NCI-H82 treated with DMSO at 0.1 percent for 48 hours (cell line): ENCODE data around the gene GTF3A.

Experiments
- DNase-seq: peaks from one replicate; lab custom pipeline; 2025; ENCODE audit not compliant: unreplicated experiment; lab: John Stamatoyannopoulos, UW

GTF3A gene

GRCh38 chr13:27446986-27447583, 22.7 kb downstream of the GTF3A start:
- peak; percentile 8 for DNase-seq

- no peak for DNase-seq
These were observed 23.9 kb downstream of the GTF3A start for GRCh38 chr13:27448308-27448707.

GRCh38 chr13:27449081-27449603, 24.7 kb downstream of the GTF3A start:
- DNase-seq, result peak; percentile 16

- DNase-seq, result peak; percentile 88
These were observed 25.8 kb downstream of the GTF3A start, which contains the start of gene MTIF3 for GRCh38 chr13:27449936-27450828. TSS of gene MTIF3 (minus strand) at chr13:27450564. CDS start at chr13:27440448, 10,116 bp downstream.

GRCh38 chr13:27450921-27451471, 26.6 kb downstream of the GTF3A start:
- DNase-seq, result no peak

- DNase-seq, result no peak
These were observed 31.0 kb downstream of the GTF3A start for GRCh38 chr13:27455331-27455855.

GRCh38 chr13:27461940-27462584, 37.6 kb downstream of the GTF3A start:
- no peak for DNase-seq

GRCh38 chr13:27463500-27463899, 39.1 kb downstream of the GTF3A start:
- no peak for DNase-seq

- DNase-seq, result no peak
These were observed 41.2 kb downstream of the GTF3A start for GRCh38 chr13:27465611-27466010.

- DNase-seq, result no peak
These were observed 42.1 kb downstream of the GTF3A start for GRCh38 chr13:27466513-27466912.

GRCh38 chr13:27470075-27470820, 45.8 kb downstream of the GTF3A start:
- DNase-seq, result no peak

- DNase-seq, result no peak
These were observed 48.0 kb downstream of the GTF3A start for GRCh38 chr13:27472441-27472840.

GRCh38 chr13:27472941-27473340, 48.5 kb downstream of the GTF3A start:
- no peak for DNase-seq

- DNase-seq, result no peak
These were observed 50.4 kb downstream of the GTF3A start for GRCh38 chr13:27474751-27475268.

- no peak for DNase-seq
These were observed 52.7 kb downstream of the GTF3A start for GRCh38 chr13:27476943-27477703.

GRCh38 chr13:27481766-27482165, 57.3 kb downstream of the GTF3A start:
- DNase-seq, result no peak

- DNase-seq, result no peak
These were observed 58.6 kb downstream of the GTF3A start for GRCh38 chr13:27482983-27483382.

GRCh38 chr13:27483421-27483820, 59.0 kb downstream of the GTF3A start:
- DNase-seq, result no peak
